NCI-H524 treated with DMSO at 0.1 percent for 48 hours (cell line): ENCODE measurements around the gene IL10.
A peak's percentile ranks its signal among the peaks of the same experiment; 100 is the strongest.
"Not testable (repeated sequence)": the region's sequence is repeated elsewhere in the genome, so short reads cannot be mapped to it uniquely, and the experiment has no call there.

Experiments
- DNase-seq: peaks from one replicate; lab custom pipeline; 2025; lab: John Stamatoyannopoulos, UW

Gene IL10

DNA sequence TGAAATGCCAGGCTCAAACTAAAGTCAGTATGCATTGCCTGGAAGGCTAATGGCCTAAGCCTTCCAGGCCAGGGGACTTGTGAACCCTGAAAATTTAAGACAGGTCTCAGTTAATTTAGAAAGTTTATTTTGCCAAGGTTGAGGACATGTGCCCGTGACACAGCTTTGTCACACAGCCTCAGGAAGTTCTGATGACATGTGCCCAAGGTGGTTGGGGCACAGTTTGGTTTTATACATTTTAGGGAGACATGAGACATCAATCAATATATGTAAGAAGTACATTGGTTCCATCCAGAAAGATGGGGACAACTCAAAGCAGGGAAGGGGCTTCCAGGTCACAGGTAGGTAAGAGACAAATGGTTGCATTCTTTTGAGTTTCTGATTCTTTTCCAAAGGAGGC, 6.5 kb downstream of the IL10 start:
- not testable (repeated sequence) for DNase-seq

DNA sequence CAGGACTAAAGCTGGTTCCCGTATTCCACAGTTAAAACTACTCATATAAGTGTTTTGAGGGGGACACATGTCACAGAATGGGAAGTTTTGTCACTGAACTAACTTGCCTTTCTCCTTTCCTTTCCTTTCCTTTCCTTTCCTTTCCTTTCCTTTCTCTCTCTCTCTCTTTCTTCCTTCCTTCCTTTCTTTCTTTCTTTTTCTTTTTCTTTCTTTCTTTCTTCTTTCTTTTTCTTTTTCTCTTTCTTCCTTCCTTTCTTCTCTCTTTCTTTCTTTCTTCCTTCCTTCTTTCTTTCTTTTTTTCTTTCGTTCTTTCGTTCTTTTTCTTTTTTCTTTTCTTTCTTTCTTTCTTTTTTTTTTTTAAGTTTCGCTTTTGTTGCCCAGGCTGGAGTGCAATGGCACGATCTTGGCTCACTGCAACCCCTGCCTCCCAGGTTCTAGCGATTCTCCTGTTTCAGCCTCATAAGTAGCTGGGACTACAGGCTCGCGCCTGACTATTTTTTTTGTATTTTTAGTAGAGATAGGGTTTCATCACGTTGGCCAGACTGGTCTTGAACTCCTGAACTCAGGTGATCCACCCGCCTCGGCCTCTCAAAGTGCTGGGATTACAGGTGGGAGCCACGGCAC, 9.4 kb downstream of the IL10 start:
- DNase-seq: not testable (repeated sequence)

DNA sequence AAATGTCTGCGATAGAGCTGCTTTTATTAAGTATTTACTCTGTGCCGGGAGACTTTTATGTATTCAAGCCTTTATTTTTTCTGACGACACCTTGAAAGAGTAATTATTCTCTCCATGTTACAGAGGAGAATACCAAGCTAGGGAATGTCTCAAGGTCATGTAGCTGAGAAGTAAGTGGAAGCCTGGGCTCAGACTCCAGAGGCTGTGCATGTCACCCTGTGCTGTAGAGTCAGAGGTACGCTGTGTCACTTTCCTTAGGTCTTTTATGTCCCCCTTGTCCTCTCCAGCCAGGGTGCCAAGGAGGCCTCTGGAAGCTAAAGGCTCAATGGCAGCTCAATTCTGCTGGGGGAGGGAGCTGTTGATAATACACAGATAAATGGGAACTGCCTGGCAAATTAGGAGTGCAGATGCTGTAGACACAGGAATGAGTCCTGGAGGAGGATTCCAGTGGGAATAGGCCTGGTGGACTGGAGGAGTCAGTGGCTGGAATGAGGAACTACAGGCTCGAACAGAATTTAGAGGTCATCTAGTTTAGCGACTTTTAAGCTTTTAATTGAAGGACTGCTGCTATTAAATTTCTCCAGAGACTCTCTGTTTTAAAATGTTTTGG, 11.0 kb downstream of the IL10 start:
- DNase-seq: no peak

DNA sequence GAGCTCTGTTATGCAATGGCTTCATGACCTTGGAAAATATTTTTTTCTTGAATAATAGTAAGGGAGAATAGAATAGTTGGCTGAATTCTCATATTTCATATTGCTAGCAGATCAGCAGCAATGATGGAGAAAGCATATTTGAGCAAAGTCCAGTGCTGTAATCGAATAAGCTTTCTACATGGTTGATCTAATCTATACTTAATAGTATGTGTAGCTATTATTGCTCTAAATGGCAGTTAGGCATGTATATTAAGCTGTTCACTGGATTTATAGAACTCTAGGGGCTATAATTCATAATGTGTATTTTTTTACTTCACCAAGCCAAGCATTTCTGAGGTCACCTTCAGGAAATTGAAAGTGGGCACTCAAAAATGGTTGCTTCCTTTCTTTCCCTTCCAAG, 11.7 kb downstream of the IL10 start:
- DNase-seq: no peak

DNA sequence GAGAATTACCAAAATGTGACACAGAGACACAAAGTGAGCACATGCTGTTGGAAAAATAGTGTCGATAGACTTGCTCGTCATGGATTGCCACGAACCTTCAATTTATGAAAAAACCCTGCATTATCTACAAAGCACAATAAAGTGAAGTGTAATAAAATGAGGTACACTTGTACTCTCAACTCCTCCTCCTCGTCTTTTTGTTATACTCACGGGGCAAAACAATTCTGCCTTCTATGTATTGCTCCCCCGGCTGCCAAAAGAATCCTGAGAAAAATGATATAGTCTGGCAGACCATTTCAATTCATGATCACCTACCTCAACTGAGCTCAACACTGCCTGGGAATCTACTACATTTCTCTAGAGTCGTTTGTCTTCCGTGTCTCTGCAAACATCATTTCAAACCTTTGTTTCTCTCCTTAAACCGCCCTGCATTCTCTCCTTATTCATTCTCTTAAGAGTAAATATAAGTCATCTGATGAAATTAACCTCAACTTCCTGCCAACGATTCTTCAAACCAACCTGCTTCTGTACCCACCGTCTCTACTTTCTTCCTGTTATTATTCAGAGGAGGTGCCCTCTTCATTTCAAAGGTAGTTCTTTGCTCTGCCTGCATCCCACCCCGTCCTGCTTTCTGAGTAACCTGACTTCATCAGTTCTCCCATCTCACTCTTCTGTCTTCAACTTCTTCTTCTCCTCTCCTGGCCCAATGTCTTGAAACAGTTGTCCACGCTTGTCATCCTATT, 14.6 kb downstream of the IL10 start:
- no peak for DNase-seq

DNA sequence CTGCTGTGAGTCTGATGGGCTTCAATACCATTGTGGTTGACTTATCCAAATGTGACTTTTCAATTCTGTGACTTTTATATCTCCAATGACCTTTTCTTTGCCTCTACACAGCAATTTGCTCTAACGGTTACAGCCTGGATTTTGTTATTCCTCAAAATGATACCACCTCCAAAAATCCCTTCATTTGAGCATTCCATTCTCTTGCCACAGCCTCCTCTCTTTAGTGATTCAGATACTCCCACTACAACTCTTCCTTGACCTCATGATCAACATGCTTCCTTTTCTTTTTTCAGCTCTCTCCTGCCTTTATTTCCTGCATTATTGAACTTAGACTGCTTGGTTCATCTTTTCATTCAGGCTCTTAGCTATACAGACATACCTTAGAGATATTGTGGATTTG, 18.3 kb downstream of the IL10 start:
- DNase-seq: no peak

DNA sequence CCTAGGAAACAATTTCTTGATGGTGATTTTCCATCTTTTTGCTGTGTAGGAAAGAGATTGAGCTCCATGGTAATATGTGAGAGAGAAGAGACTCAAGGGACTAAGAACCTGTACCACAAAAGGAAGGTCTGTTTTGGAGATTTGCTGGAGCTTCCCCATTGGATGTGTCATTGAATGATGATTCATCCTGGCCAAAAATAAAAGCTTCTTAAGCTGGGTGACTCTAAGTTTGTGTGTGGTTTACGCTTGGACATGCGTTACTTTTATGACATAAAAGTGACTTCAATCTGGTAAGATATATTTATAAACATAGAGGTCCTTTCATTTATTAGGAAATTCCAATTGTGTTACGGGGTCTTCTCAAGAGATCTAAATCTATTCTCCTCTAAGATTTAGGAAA, 19.2 kb downstream of the IL10 start:
- DNase-seq: no peak

DNA sequence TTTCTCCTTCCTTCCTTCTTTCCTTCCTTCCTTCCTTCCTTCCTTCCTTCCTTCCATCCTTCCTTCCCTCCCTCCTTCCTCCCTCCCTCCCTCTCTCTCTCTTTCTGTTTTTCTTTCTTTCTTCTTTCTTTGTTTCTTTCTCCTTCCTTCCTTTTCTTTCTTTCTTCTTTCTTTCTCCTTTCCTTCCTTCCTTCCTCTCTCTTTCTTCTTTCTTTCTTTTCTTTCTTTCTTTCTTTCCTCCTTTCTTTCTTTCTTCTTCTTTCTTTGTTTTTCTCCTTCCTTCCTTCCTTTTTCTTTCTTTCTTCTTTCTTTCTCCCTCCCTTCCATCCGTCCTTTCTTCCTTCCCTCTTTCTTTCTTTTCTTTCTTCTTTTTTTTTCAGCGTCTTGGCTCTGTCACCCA, 19.8 kb downstream of the IL10 start:
- DNase-seq: no peak

DNA sequence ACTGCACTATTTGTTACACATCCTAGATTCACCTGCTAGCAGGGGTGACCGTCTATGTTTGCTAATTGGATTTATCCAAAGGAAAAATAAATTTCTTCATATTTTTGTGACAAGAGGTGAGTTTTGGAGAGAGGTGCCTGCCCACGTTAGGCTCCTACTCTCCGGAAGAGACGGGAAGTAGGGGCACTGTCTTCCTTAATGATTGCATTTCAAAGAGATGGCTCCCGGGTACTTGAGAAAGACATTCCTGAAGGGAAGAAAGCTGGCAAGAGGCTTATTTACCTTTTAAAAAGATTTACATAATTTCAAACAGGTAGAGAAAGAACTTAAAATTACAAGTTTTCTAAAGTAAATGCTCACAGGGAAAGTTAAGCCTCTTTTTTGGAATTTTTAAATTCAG, 20.4 kb downstream of the IL10 start:
- no peak for DNase-seq

DNA sequence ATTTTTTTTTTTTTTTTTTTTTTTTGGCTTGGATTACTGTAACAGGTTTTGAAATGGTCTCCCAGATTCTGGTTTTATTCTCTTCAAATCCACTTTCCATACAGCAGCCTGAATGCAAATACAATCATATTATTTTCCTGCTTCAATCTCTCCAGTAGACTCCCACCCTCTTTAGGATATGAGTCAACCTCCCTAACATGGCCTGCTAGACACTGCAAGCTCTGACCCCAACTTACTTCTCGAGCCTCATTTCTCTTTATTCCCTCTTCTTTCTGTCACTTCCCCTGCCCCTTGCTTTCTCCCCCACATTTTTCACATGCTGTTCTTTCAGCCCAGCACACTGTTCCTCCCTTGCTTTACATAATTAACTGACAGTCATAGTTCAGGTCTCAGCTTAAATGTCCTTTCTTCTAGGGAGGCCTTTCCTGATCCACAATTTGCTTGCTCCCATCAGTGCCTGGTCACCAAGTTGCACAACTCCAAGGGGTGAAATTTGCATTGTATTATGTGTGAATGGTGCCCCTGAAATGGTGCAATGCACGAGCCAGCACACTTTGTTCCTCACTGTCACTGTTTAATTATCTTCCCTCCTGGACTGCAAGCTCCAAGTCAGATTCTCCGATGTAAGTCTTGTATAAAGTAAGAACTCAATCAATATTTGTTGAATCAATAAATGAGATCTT, 23.8 kb downstream of the IL10 start:
- DNase-seq: no peak

DNA sequence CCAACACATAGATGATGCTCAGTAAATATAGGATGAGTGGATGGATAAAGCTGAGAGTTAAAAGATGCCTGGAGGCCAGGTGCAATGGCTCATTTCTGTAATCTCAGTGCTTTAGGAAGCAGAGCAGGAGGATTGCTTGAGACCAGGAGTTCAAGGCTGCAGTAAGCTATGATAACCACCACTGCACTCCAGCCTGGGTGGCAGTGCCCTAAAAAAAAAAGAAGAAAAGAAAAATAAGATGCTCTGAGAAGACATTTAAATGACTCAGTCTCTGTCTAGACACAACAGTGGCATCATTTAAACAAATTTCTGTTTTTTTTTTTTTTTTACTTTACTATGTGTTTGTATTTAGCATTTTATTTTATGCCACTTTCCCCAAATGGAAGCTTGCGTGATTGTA, 27.0 kb downstream of the IL10 start:
- no peak for DNase-seq

DNA sequence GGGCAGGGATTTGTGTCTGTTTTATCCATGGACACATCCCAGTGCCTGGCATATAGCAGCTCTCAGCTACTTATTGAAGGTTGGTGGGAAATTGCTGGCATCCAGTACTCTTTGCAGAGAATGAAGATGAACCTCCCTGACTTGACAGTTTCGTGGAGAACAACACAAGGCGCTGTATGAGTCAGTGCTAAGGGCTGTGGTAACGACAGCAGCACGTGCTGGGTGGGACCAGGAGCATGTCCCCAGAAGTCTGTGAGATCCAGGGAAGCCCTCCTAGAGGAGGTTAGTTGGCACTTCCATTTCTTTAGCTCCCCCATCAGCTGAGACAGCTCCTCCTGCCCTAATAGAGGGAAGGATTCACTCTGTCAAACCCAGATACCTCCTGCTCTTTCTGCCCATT, 27.6 kb downstream of the IL10 start:
- no peak for DNase-seq

DNA sequence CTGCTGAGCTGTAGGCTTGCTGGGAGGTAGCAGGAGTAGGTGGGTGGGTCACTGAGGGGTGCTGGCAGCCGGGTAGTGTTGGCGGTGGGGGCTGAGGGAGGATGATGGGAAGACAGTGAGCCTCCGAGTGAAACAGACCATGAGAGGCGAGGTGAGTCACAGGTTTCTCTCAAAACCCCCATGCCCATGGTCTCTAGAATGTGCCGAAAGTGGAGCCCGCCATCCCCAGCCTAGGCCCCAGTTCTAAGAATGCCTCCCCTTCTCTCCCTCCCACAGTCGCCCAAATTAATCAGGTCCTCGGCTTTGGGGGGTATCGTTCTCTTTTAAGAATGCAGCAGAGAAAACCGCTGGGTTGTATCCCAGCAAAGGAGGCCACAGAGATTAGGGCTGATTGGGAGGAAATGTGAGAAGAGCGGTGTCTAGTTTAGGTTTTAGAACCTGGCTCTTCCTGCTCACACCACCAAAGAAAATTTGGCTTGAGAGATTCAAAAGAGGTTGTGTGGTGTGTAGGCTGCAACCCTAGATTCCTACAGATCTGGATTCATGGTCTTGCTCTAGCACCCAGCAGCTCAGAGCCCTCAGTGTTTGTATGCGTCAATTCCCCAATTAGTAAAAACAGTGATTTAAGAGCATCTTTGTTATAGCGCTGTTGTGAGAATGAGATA, 29.4 kb downstream of the IL10 start:
- DNase-seq: no peak

DNA sequence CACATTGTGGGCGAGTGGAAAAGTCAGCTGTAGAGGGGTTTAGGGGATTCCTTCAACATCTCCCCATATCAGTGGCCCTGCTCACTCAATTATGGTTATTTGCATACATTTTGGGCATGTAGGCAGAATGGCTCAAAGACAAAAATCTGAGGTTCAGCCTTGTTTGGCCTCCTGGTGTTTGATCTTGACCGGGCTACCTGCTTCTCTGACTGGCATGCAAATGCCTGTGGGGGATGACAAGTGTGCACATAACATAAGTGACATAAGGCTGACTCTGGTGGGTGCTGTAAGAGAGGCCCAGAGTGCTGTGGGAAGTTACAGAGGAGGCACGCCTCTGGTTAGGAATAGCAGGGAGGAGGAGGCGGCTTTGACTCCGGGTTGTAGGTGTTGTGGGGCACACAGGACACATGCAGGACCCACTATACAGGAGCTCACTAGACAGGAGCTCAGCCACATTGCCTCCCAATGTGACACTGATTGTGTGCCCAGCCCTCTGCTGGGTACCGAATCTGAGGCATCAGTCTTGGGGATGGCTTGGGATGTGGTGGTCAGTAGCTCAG, 31.1 kb downstream of the IL10 start:
- no peak for DNase-seq

DNA sequence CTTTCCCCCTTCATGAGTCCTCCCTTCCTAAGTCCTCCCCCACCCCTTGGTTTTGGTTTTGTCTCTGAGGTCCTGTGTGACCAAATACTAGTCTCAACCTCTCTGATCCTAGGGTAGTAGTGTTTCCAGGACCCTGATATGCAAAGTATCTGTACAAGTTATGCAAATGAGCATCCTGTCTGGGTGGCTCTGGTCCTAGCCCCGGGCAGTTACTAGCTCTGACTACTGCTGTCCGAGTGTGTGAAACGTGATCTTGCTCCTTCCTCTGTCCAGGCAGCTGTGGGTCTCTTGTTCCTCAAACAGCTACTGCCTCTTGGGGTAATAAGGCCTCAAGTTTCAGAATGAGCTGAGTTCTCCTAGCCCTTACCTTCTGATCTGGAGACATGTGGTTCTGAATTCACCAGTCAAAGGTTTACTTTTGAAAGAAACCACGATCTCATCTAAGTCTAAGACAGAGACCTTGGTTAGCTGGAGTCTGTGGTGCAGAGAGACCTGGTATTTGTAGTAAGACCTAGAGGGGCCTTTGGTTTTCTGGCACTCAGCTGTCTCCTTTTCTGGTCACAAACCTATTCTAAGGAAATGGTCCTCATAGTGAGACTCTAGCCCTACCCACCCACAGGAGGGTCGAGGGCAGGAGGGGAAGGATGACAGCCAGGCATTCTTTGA, 32.8 kb downstream of the IL10 start:
- DNase-seq: no peak

DNA sequence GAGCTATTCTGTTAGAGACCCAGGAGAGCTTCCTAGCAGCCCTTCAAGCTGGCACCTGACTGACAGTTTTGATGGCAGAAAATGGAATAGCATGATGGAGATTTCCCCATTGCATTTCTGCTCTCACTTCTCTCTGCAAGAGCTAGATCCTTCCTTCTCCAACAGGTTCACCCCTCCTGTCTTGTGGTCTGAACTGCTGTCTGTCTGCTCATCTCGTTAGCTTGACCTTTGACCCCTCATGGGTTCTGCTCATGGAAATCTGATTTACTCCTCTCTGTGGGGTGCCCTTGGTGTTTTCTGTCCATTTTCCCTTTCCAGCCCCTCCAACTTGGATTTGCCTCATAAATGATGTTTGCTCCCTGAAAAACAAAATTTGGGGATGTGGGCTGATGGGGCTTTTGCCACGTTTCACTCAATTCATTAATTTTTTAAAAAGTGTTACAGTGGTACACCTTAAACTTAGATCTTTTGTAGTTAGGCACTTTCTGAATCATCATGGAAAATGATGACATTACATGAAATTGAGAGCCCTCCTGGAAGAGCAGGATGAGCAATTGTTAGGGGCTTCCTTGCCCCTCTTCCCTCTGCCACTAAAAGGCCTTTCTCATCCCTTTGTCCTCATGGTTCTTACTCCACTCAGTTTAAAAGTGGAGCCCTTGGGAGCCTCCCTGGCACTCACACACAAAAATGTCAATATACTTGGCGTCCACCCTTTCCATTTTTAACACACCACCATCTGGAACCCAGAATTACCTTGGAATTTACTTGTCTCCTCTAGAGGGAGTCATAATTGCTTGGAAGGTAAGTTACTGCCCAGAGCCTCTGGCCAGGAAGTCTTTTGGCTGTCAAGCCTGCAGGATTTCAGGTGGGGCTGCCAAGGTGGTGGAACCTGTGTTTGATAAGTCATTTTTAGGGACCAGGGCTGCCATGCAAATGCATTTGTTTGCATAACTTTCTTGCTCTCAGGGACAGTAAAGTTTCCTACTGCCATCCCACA, 33.6 kb downstream of the IL10 start:
- peak; percentile 17 for DNase-seq

DNA sequence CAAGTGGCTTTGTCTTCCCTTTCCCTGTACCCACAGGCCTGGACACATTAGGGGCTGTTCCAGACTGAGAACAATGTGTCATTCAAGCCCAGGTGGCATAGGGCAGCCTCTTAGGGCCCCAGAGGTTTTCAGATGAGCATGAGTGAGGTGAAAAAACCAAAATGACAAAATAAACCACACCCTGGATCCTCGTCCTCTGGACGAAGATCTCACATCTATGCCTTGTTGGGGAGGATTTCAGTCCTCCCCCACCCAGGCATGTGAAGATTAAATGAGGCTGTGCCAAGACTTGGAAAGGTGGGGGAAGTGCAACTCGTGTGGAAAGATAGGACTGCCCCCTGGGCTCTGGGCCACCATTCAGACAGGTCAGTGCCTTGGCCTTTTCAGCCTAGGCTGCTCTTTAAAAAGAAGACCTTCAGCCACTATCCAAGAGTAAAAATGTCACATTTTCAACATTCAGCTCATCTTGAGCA, 34.5 kb downstream of the IL10 start:
- no peak for DNase-seq

DNA sequence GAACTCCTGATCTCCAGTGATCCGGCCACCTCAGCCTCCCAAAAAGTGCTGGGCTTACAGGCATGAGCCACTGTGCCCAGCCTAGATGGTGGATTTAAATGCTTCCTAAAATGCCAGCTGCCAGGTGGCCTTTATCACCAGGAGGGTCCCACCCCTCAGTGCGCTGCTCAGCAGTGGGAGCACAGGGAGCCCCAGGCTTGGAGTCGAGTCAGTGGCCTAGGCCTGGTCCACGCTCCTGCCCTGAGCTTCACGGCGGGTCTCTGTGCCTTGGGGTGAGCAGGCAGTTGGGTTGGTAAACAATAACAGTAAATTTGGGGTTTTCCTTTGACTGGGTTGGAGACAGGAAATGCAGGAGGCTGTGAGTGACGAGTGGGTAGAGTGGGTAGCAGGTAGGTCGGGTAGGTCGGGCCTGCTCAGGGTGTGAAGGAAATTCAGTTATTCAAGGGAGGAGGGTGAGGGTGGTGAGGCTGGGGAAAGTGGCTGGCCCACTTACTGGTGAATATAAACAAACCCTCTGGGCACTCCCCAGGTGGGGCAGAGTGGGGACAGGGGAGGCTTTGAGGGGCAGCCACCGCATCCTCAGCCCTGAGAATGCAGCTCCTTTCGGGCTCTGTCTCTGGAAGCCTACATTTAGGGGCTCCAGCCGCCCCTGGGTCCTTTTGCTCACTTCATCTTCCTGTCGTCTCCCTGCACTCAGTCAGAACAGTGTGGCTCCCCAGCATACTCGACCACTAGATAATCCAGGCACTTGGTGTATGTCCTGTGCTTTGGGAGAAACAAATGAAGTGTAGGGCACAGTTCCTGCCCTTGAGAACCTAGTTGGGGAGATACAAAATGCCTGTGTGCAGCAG, 35.2 kb downstream of the IL10 start:
- no peak for DNase-seq

DNA sequence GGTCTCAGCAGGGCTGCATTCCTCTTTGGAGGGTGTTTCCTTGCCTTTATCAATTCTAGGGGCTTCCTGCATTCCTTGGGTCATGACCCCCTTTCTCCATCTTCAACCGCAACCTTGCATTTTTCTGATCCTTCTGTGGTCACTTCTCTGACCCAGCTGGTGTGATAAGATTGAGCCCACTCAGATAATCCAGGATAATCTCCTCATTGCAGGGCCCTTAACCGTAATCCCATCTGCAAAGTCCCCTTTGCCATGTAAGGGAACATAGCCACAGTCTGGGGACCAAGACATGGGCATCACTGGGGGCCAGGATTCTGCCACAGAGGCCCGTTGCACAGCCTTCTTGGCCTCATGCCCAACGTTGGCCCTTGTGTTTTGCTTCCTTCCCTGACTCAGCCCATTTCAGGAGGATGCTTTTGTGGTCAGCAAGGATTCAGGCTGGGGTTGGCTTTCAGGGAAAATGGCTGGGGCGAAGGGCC, 36.7 kb downstream of the IL10 start:
- no peak for DNase-seq
